Adrenal gland (tissue), 12 donors: ENCODE measurements around the gene GAMT. TPM values are rescaled to one million over a fixed set of nuclear protein-coding genes. Genes with fewer than 3 reads are reported as not detected.

Experiments
- DNase-seq, 7 donors: peaks; one replicate each; pipeline ENCODE4 v3.0.0-alpha.2; 2019 to 2020
- H3K27ac ChIP-seq, 5 donors: fragments of 200-600 bp; sonication (generic) in 4 of 5; 1 replicate in 3 of 5; 2 replicates in 2 of 5; pipeline versions ENCODE4 v1.5.1 to v1.8.0; 2016 to 2020; ENCODE audit warnings: mild to moderate bottlenecking in 1 of 5
- H3K27me3 ChIP-seq: fragments of 200-600 bp; 2 replicates; pipeline ENCODE4 v1.8.0; 2021
- H3K36me3 ChIP-seq, 2 donors: fragments of 200-600 bp; replicated peaks in 1 of 2; 1 replicate in 1 of 2; 2 replicates in 1 of 2; pipeline versions ENCODE4 v1.5.1 to v1.8.0; 2018 to 2022
- H3K4me1 ChIP-seq, 2 donors: fragments of 200-600 bp; replicated peaks in 1 of 2; 1 replicate in 1 of 2; 2 replicates in 1 of 2; pipeline versions ENCODE4 v1.5.1 to v1.8.0; 2018 to 2021
- H3K4me3 ChIP-seq, 4 donors: fragments of 200-600 bp; sonication (generic) in 3 of 4; one replicate each; pipeline ENCODE4 v1.5.1; 2016 to 2018
- H3K9me3 ChIP-seq, 3 donors: fragments of 200-600 bp; sonication (generic) in 1 of 3; replicated peaks in 1 of 3; 1 replicate in 2 of 3; 2 replicates in 1 of 3; pipeline versions ENCODE4 v1.5.1 to v1.8.0; 2016 to 2021
- POLR2A ChIP-seq, 2 donors: fragments of 450-650 bp; IDR thresholded peaks; one replicate each; pipeline ENCODE4 v1.6.1; 2017; ENCODE audit warnings: antibody characterized with exemption in 2 of 2, mild to moderate bottlenecking in 2 of 2, moderate library complexity in 1 of 2
- WGBS, 4 donors: extraction: QIAGEN DNeasy Blood & Tissue Kit in 2 of 4; methylation state at CpG; one replicate each; pipeline versions ENCODE4 v1.1.5 to v1.1.7; 2013 to 2017; 5-methylcytosine and 5-hydroxymethylcytosine counted together
- intact Hi-C, 2 donors: fragments of 100-400 bp; cut with DNase I; formaldehyde crosslinking; loops; one replicate each; pipeline versions ENCODE4 v1.14.1 to v1.15.0; 2022 to 2023
- polyA plus RNA-seq, 3 donors: library from polyadenylated mRNA; stranded (reverse); fragments of 200-250 nt in 2 of 3; fragments of 350-450 nt in 1 of 3; fragmentation: Illumina TruSeq in 1 of 3; extraction: RNeasy Lipid Tissue Mini Kit (QIAGEN cat#74804) in 1 of 3; gene quantifications; one replicate each; pipeline ENCODE4 v1.2.3, GENCODE V29; 2013 to 2014
- total RNA-seq, 9 donors: library from RNA; depleted of rRNA in 4 of 9; stranded (reverse); fragments of >200 nt in 4 of 9; fragments of 120-200 nt in 1 of 9; fragmentation: NEBNext Ultra II Directional in 1 of 9; extraction: Animal tissue kit (Norgen Biotek cat#: 25700) in 1 of 9; gene quantifications; one replicate each; pipeline versions ENCODE4 v1.1.0 to v1.2.4, GENCODE V29; 2013 to 2023
- TF ChIP-seq, protein P1 (sequence below), 6 experiments: fragments of 450-650 bp in 4 of 6; fragments of 200-600 bp in 2 of 6; sonication (generic) in 1 of 6; IDR thresholded peaks; 1 replicate in 5 of 6; 2 replicates in 1 of 6; pipeline versions ENCODE4 v1.5.1 to v1.8.0; 2016 to 2021; ENCODE audit warnings: antibody characterized with exemption in 6 of 6, mild to moderate bottlenecking in 2 of 6, moderate library complexity in 1 of 6
- donor health status: healthy with polysubstance abuse.
- donor health status: Bipolar disorder and iron deficiency.
- donor health status: DM: yes; HTN: yes; CAD: no.
- donor health status: DM: no; HTN: no; CAD: no.
- donor health status: DM: no; HTN: no; CAD: no.
- donor health status: DM: yes; HTN: yes; CAD: no.

Gene GAMT
- total and polyA plus RNA-seq, 12 donors = 7.4 to 96.9 (median 36.3) TPM

GRCh38 chr19:1393841-1394240 lies 7.5 kb downstream of the GAMT start:
- H3K9me3 ChIP-seq = no peaks in the 10 kb centered on the region
- H3K4me3 ChIP-seq = no peak overlapping the region
- H3K27me3 ChIP-seq = no peaks in the 10 kb centered on the region
- DNase-seq = no peak
- 89 to 96% (median 95%) methylated on average over 14 to 17 of the region's 17 CpGs for WGBS, 4 donors
- peaks cover 0 to 41% of the 10 kb centered on the region in 2 donors for H3K36me3 ChIP-seq
- intact Hi-C loops = no loop called here
- H3K4me1 ChIP-seq = no peaks in the 10 kb centered on the region
- no peak for TF ChIP-seq POLR2A (IDR thresholded peaks at IDR 0.05)
- TF ChIP-seq, protein P1, sequence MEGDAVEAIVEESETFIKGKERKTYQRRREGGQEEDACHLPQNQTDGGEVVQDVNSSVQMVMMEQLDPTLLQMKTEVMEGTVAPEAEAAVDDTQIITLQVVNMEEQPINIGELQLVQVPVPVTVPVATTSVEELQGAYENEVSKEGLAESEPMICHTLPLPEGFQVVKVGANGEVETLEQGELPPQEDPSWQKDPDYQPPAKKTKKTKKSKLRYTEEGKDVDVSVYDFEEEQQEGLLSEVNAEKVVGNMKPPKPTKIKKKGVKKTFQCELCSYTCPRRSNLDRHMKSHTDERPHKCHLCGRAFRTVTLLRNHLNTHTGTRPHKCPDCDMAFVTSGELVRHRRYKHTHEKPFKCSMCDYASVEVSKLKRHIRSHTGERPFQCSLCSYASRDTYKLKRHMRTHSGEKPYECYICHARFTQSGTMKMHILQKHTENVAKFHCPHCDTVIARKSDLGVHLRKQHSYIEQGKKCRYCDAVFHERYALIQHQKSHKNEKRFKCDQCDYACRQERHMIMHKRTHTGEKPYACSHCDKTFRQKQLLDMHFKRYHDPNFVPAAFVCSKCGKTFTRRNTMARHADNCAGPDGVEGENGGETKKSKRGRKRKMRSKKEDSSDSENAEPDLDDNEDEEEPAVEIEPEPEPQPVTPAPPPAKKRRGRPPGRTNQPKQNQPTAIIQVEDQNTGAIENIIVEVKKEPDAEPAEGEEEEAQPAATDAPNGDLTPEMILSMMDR (IDR thresholded peaks at IDR 0.05) = no peak
- H3K27ac ChIP-seq = no peak overlapping the region

- DNase-seq = no peak
- TF ChIP-seq POLR2A (IDR thresholded peaks at IDR 0.05) = no peak
- TF ChIP-seq, protein P1 (IDR thresholded peaks at IDR 0.05) = no peak
- H3K36me3 ChIP-seq = peaks cover 0 to 49% of the 10 kb centered on the region in 2 donors
- no peaks in the 10 kb centered on the region for H3K4me1 ChIP-seq
- H3K27ac ChIP-seq = no peak overlapping the region
- intact Hi-C loops = no loop called here
- 88 to 95% (median 91%) methylated on average over 13 to 37 of the region's 37 CpGs for WGBS, 4 donors
- H3K4me3 ChIP-seq = no peak overlapping the region
- no peaks in the 10 kb centered on the region for H3K9me3 ChIP-seq
- H3K27me3 ChIP-seq = no peaks in the 10 kb centered on the region
These were observed 8.3 kb downstream of the GAMT start for GRCh38 chr19:1392939-1393530.

GRCh38 chr19:1392407-1392806 lies 8.9 kb downstream of the GAMT start:
- Histone ChIP-seq H3K9me3 (no peaks in the 10 kb centered on the region), H3K4me1 (no peaks in the 10 kb centered on the region), H3K36me3 (peaks cover 0 to 51% of the 10 kb centered on the region in 2 donors), H3K4me3 (no peak overlapping the region), H3K27ac (no peak overlapping the region), H3K27me3 (no peaks in the 10 kb centered on the region)
- TF ChIP-seq, protein P1 (IDR thresholded peaks at IDR 0.05) = no peak
- no peak for TF ChIP-seq POLR2A (IDR thresholded peaks at IDR 0.05)
- 93 to 97% (median 95%) methylated on average over 15 of the region's 15 CpGs for WGBS, 4 donors
- DNase-seq = no peak
- intact Hi-C loops = no loop called here

DNA sequence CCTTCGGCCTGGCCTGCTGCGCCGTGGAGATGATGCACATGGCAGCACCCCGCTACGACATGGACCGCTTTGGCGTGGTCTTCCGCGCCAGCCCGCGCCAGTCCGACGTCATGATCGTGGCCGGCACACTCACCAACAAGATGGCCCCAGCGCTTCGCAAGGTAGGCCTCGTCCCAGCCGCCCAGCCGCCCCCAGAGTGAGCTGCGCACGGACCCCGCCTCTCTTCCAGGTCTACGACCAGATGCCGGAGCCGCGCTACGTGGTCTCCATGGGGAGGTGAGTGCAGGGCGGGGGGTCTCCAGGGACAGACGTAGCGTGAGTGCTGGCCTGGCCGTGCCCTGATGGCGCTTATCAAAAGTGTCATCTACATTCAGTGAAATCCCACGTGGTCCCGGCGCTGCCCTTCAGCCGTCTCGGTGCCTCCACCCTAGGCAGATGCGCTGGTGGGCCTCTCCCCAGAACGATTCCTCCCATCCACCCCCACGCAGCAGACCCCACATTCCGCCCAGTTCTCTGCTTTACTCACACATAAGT lies 10.4 kb downstream of the GAMT start:
- no peak for DNase-seq
- 87 to 95% (median 93%) methylated on average over 11 to 42 of the region's 42 CpGs for WGBS, 4 donors
- intact Hi-C loops = no loop called here

More for the DNA sequence above, 10.4 kb downstream of the GAMT start:
- Histone ChIP-seq H3K27me3 (no peaks in the 10 kb centered on the region), H3K36me3 (peaks cover 0 to 51% of the 10 kb centered on the region in 2 donors), H3K9me3 (no peaks in the 10 kb centered on the region), H3K27ac (no peak overlapping the region), H3K4me3 (no peak overlapping the region), H3K4me1 (peaks cover 0 to 4% of the 10 kb centered on the region in 2 donors)
- no peak for TF ChIP-seq POLR2A (IDR thresholded peaks at IDR 0.05)
- TF ChIP-seq, protein P1 (IDR thresholded peaks at IDR 0.05) = no peak
